IgD-negative memory B cell (primary cell): ENCODE data around the gene TIAM2. TPM values are rescaled to one million over a fixed set of nuclear protein-coding genes. Genes with fewer than 3 reads are reported as not detected.
"Not testable (repeated sequence)": the region's sequence is repeated elsewhere in the genome, so short reads cannot be mapped to it uniquely, and the experiment has no call there.

Source experiments
- H3K27ac Mint-ChIP-seq, 3 donors: one replicate each; pipeline ENCODE4 v1.8.0; 2020 to 2022; ENCODE audit warnings: mild to moderate bottlenecking in 3 of 3, mixed read lengths in 3 of 3, moderate library complexity in 1 of 3
- H3K27me3 Mint-ChIP-seq: one replicate; pipeline ENCODE4 v1.8.0; 2021; ENCODE audit warnings: mixed read lengths
- H3K36me3 Mint-ChIP-seq: one replicate; pipeline ENCODE4 v1.8.0; 2020; ENCODE audit warnings: mild to moderate bottlenecking, mixed read lengths
- H3K4me1 Mint-ChIP-seq, 3 donors: one replicate each; pipeline ENCODE4 v1.8.0; 2020 to 2022; ENCODE audit warnings: mixed read lengths in 3 of 3, mild to moderate bottlenecking in 1 of 3
- H3K4me3 Mint-ChIP-seq, 4 donors: one replicate each; pipeline ENCODE4 v1.8.0; 2020 to 2022; ENCODE audit warnings: mild to moderate bottlenecking in 4 of 4, mixed read lengths in 4 of 4, moderate library complexity in 3 of 4
- H3K9me3 Mint-ChIP-seq, 3 donors: one replicate each; pipeline ENCODE4 v1.8.0; 2020 to 2021; ENCODE audit warnings: mixed read lengths in 3 of 3, mild to moderate bottlenecking in 1 of 3
- polyA plus RNA-seq: library from polyadenylated mRNA; unstranded; fragments of 300-500 nt; fragmentation: Illumina TruSeq; gene quantifications from one replicate; pipeline ENCODE4 v1.2.3, GENCODE V29; 2021

Gene TIAM2
- polyA plus RNA-seq, 1 donor from 2014 or later, result 5.8 TPM

GRCh38 chr6:155221086-155221485 is 226.0 kb downstream of the TIAM2 start:
- Mint-ChIP-seq H3K27me3 (no peaks in the 10 kb centered on the region), H3K4me1 (peaks cover 5 to 14% (median 11%) of the 10 kb centered on the region in 3 donors), H3K9me3 (no peaks in the 10 kb centered on the region), H3K27ac (no peak overlapping the region), H3K4me3 (no peak overlapping the region), H3K36me3 (peaks cover 8% of the 10 kb centered on the region)

DNA sequence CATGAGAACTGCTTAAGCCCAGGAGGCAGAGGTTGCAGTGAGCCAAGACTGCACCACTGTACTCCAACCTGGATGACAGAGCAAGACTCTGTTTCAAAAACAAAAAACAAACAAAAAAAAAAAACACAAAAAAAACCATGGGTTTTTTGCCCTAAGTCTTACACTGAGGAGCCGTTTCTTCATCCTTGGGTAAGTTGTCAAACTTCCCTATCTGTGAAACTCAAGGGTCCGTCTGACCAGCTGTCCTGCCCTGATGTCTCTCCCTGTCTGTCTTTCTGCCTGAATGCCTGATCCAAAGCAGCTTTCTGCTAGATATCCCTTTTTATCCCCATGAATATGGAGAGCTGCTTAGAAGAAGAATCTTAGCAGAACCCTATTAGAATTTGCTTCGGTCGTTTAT is 227.4 kb downstream of the TIAM2 start:
- Mint-ChIP-seq H3K27ac (no peak overlapping the region), H3K9me3 (no peaks in the 10 kb centered on the region), H3K27me3 (no peaks in the 10 kb centered on the region), H3K4me3 (no peak overlapping the region), H3K4me1 (peaks cover 5 to 14% (median 11%) of the 10 kb centered on the region in 3 donors), H3K36me3 (peaks cover 8% of the 10 kb centered on the region)

DNA sequence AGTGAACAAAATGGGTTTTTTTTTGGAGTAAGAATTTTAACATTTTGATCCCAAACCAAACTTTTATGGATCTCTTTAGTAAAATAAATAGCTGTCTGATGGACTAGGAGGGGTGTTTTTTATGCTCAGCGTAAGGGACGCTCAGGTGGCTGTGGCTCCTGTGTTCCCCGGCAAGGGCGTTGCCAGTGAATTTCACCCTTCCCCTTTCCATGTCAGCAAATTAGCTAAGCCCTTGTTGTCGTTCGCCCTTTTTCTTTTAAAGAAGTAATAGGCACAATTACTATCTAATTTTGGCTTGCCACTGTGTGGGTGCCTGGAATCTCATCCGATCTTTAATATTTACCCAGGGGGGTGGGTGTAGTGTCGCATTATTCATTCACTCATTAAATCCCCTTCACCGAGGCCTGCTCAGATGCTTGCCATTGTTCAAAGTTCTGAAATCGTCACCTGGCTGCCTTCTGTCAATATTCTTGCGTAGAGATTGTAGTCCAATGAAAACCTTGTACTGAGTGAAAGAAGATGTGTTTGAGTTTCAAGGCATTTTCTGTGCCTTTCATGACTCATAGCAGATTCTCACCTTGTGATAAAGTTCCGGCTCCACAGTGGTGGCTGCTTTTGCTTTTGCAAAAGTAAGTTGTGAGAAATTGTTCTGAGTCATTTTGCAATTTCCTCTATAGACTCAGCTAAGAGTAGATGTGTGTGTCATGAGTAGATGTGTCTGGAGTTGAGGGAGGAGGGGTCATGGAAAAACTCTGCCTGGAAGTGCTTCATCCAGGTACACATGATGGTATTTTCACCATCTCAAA is 228.7 kb downstream of the TIAM2 start:
- H3K4me1 Mint-ChIP-seq, result peaks cover 5 to 14% (median 11%) of the 10 kb centered on the region in 3 donors
- no peak overlapping the region for H3K27ac Mint-ChIP-seq
- H3K27me3 Mint-ChIP-seq, result no peaks in the 10 kb centered on the region
- no peaks in the 10 kb centered on the region for H3K9me3 Mint-ChIP-seq
- H3K4me3 Mint-ChIP-seq, result peak overlapping the region in 1 of 4 donors; percentile 45
- peaks cover 12% of the 10 kb centered on the region for H3K36me3 Mint-ChIP-seq

DNA sequence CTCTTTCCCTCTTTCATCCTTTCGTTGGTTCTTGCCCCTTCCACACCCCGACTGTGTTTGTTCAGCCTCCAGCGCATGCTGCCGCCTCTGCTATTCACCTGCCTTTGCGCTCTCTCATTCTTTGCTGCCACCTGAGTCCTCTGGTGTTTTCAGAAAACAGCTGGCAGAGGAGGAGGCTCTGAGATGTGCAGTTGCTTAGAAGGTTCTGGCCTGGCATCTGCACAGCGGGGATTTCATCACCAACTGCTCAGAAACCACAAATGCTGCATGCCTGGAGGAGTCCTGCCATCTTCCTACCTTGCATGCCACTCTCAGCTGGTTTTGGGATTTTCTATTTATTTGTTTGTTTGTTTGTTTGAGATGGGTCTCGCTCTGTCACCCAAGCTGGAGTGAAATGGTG is 229.5 kb downstream of the TIAM2 start:
- no peak overlapping the region for H3K27ac Mint-ChIP-seq
- no peaks in the 10 kb centered on the region for H3K27me3 Mint-ChIP-seq
- H3K4me1 Mint-ChIP-seq, result peaks cover 5 to 12% (median 11%) of the 10 kb centered on the region in 3 donors
- H3K9me3 Mint-ChIP-seq, result peaks cover 0 to 2% (median 0%) of the 10 kb centered on the region in 3 donors
- peaks cover 18% of the 10 kb centered on the region for H3K36me3 Mint-ChIP-seq
- H3K4me3 Mint-ChIP-seq, result no peak overlapping the region

- Mint-ChIP-seq H3K36me3 (peaks cover 15% of the 10 kb centered on the region), H3K27me3 (no peaks in the 10 kb centered on the region), H3K9me3 (peaks cover 0 to 2% (median 0%) of the 10 kb centered on the region in 3 donors), H3K27ac (no peak overlapping the region), H3K4me1 (peaks cover 5 to 11% (median 11%) of the 10 kb centered on the region in 3 donors), H3K4me3 (no peak overlapping the region)
Measured at GRCh38 chr6:155227046-155227445, 231.9 kb downstream of the TIAM2 start.

GRCh38 chr6:155228546-155229166 is 233.5 kb downstream of the TIAM2 start:
- peaks cover 0 to 2% (median 0%) of the 10 kb centered on the region in 3 donors for H3K9me3 Mint-ChIP-seq
- H3K4me3 Mint-ChIP-seq, result no peak overlapping the region
- peaks cover 0 to 10% (median 7%) of the 10 kb centered on the region in 3 donors for H3K4me1 Mint-ChIP-seq
- H3K27me3 Mint-ChIP-seq, result no peaks in the 10 kb centered on the region
- H3K36me3 Mint-ChIP-seq, result peaks cover 15% of the 10 kb centered on the region
- no peak overlapping the region for H3K27ac Mint-ChIP-seq

GRCh38 chr6:155230975-155231374 is 235.9 kb downstream of the TIAM2 start:
- H3K4me1 Mint-ChIP-seq, H3K4me3 Mint-ChIP-seq, H3K9me3 Mint-ChIP-seq, H3K27ac Mint-ChIP-seq, H3K27me3 Mint-ChIP-seq: not testable (repeated sequence)
- H3K36me3 Mint-ChIP-seq, result peaks cover 13% of the 10 kb centered on the region

DNA sequence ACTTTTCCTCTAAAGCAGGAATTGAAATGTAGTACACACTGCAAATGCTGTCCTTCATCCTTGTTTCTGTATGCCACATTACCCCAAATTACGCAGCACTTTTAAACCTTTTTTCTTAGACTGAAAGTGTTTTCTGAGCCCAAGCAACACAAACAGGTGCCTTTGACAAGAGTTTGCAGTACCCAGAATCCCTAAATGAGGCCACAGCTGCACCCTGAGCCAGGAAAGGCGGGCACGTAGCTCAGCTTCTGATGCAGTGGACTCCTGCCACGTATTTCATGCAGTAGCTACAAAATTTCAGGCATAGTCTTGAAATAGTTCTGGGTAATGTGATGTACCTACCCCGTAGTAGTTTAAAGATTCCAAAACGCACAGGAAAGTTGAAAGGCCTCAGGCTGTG is 237.7 kb downstream of the TIAM2 start:
- H3K9me3 Mint-ChIP-seq, result peaks cover 0 to 8% (median under 1%) of the 10 kb centered on the region in 3 donors
- no peak overlapping the region for H3K4me3 Mint-ChIP-seq
- H3K4me1 Mint-ChIP-seq, result peaks cover 0 to 2% (median 0%) of the 10 kb centered on the region in 3 donors
- H3K27ac Mint-ChIP-seq, result no peak overlapping the region
- no peaks in the 10 kb centered on the region for H3K27me3 Mint-ChIP-seq
- peaks cover 11% of the 10 kb centered on the region for H3K36me3 Mint-ChIP-seq

- Mint-ChIP-seq H3K4me3 (no peak overlapping the region), H3K36me3 (peaks cover 8% of the 10 kb centered on the region), H3K9me3 (peaks cover 3 to 5% (median 4%) of the 10 kb centered on the region in 3 donors), H3K4me1 (peaks cover 0 to 2% (median 0%) of the 10 kb centered on the region in 3 donors), H3K27me3 (peaks cover 2% of the 10 kb centered on the region), H3K27ac (no peak overlapping the region)
Measured at GRCh38 chr6:155234167-155234566, 239.1 kb downstream of the TIAM2 start.

- Mint-ChIP-seq H3K4me3 (no peak overlapping the region), H3K36me3 (peaks cover 3% of the 10 kb centered on the region), H3K27ac (no peak overlapping the region), H3K9me3 (peaks cover 3 to 5% (median 4%) of the 10 kb centered on the region in 3 donors), H3K27me3 (peaks cover 2% of the 10 kb centered on the region), H3K4me1 (peaks cover 0 to 2% (median 0%) of the 10 kb centered on the region in 3 donors)
Measured at GRCh38 chr6:155234687-155235086, 239.6 kb downstream of the TIAM2 start.

GRCh38 chr6:155235087-155235486 is 240.0 kb downstream of the TIAM2 start:
- H3K36me3 Mint-ChIP-seq, result peaks cover 3% of the 10 kb centered on the region
- H3K9me3 Mint-ChIP-seq, result peaks cover 3 to 5% (median 4%) of the 10 kb centered on the region in 3 donors
- H3K4me3 Mint-ChIP-seq, result no peak overlapping the region
- peaks cover 0 to 2% (median 0%) of the 10 kb centered on the region in 3 donors for H3K4me1 Mint-ChIP-seq
- no peak overlapping the region for H3K27ac Mint-ChIP-seq
- H3K27me3 Mint-ChIP-seq, result peaks cover 2% of the 10 kb centered on the region

DNA sequence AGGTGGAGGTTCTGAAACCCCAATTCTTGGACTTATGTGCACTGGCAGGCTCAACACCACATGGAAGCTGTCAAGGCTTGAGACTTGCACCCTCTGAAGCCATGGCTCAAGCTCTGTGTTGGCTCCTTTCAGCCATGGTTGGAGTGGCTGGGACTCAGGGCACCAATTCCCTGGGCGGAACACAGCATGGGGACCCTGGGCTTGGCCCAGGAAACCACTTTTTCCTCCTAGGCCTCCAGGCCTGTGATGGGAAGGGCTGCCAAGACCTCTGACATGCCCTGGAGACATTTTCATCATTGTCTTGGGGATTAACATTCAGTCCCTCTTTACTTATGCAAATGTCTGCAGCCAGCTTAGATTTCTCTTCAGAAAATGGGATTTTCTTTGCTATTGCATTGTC is 242.5 kb downstream of the TIAM2 start:
- Mint-ChIP-seq H3K27me3 (peaks cover 2% of the 10 kb centered on the region), H3K9me3 (peaks cover 3 to 5% (median 4%) of the 10 kb centered on the region in 3 donors), H3K4me1 (peaks cover 0 to 4% (median 0%) of the 10 kb centered on the region in 3 donors), H3K27ac (no peak overlapping the region), H3K4me3 (no peak overlapping the region), H3K36me3 (peaks cover 2% of the 10 kb centered on the region)

- H3K4me3 Mint-ChIP-seq, result no peak overlapping the region
- peaks cover 3 to 4% (median 3%) of the 10 kb centered on the region in 3 donors for H3K9me3 Mint-ChIP-seq
- H3K27ac Mint-ChIP-seq, result no peak overlapping the region
- H3K4me1 Mint-ChIP-seq, result peaks cover 0 to 4% (median 0%) of the 10 kb centered on the region in 3 donors
- peaks cover 2% of the 10 kb centered on the region for H3K27me3 Mint-ChIP-seq
- peaks cover 4% of the 10 kb centered on the region for H3K36me3 Mint-ChIP-seq
Measured at GRCh38 chr6:155240905-155241600, 245.9 kb downstream of the TIAM2 start.

- H3K36me3 Mint-ChIP-seq, result peaks cover 8% of the 10 kb centered on the region
- H3K27ac Mint-ChIP-seq, result peak overlapping the region in 1 of 3 donors; percentile 54
- H3K9me3 Mint-ChIP-seq, result peaks cover 0 to 4% (median 3%) of the 10 kb centered on the region in 3 donors
- no peak overlapping the region for H3K4me3 Mint-ChIP-seq
- H3K4me1 Mint-ChIP-seq, result peaks cover 0 to 5% (median 0%) of the 10 kb centered on the region in 3 donors
- H3K27me3 Mint-ChIP-seq, result peaks cover 2% of the 10 kb centered on the region
Measured at GRCh38 chr6:155241966-155242365, 246.9 kb downstream of the TIAM2 start.

DNA sequence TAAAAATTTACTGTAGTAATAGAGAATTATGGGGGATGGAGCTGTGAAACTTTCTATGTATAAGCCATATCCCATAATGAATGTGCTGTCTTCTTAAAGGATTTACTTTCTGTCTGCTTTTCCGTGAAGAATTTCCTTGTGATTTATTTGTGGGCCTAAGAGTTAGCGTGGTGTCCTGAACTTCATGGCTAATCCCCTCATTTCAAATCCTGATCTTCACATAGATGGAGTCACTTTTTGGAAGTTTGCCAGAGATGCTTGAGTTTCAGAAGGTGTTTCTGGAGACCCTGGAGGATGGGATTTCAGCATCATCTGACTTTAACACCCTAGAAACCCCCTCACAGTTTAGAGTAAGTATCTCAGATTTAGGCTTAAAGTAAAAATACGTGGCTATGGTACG is 249.3 kb downstream of the TIAM2 start:
- H3K4me3 Mint-ChIP-seq, result no peak overlapping the region
- H3K4me1 Mint-ChIP-seq, result peaks cover 0 to 9% (median 5%) of the 10 kb centered on the region in 3 donors
- H3K36me3 Mint-ChIP-seq, result peaks cover 5% of the 10 kb centered on the region
- H3K9me3 Mint-ChIP-seq, result no peaks in the 10 kb centered on the region
- no peak overlapping the region for H3K27ac Mint-ChIP-seq
- H3K27me3 Mint-ChIP-seq, result no peaks in the 10 kb centered on the region
